GM12865 (cell line): ENCODE results near the gene UBTF.

ENCODE experiments used
- DNase-seq: peaks from one replicate; pipeline ENCODE4 v3.0.0; 2010; ENCODE audit warnings: low read depth
- H3K4me3 ChIP-seq: 2 replicates; pipeline ENCODE4 v1.5.1; 2011; ENCODE audit warnings: mild to moderate bottlenecking, low read depth, low read length, control low read depth
- CTCF ChIP-seq: IDR thresholded peaks from 2 replicates; pipeline ENCODE4 v1.5.1; 2011; ENCODE audit warnings: low read length, control low read depth, low read depth, inconsistent platforms; ENCODE audit not compliant: insufficient read depth; ENCODE audit errors: missing control alignments

The UBTF gene

GRCh38 chr17:44220213-44221083, 973 bp upstream of the UBTF start:
- peak; percentile 74 for DNase-seq
- peak; percentile 2 for TF ChIP-seq CTCF
- peak overlapping the region; percentile 76 for H3K4me3 ChIP-seq

- peak overlapping the region; percentile 42; the same call in 1 of the 2 replicates for H3K4me3 ChIP-seq
- peak; percentile 54 for TF ChIP-seq CTCF
- peak; percentile 89 for DNase-seq
Observed at GRCh38 chr17:44219108-44219615, 313 bp downstream of the UBTF start.

- peak; percentile 70 for TF ChIP-seq CTCF
Observed at GRCh38 chr17:44218344-44219107, 949 bp downstream of the UBTF start.

GRCh38 chr17:44217738-44218343, 1.6 kb downstream of the UBTF start:
- no peak for DNase-seq
- no peak for TF ChIP-seq CTCF
- H3K4me3 ChIP-seq, result peak overlapping the region; percentile 87

More at GRCh38 chr17:44218344-44219107, 949 bp downstream of the UBTF start:
- DNase-seq, result peak; percentile 96
- H3K4me3 ChIP-seq, result peak overlapping the region; percentile 87

GRCh38 chr17:44216694-44217093, 2.8 kb downstream of the UBTF start:
- DNase-seq, result no peak
- peak overlapping the region; percentile 87 for H3K4me3 ChIP-seq
- no peak for TF ChIP-seq CTCF

GRCh38 chr17:44216173-44216572, 3.3 kb downstream of the UBTF start:
- peak overlapping the region; percentile 87 for H3K4me3 ChIP-seq
- peak; percentile 81 for DNase-seq
- no peak for TF ChIP-seq CTCF
